Heart left ventricle (tissue), 13 donors: ENCODE measurements around the gene PRKAA2.

Experiments
- POLR2A ChIP-seq, 2 donors: fragments of 450-650 bp; IDR thresholded peaks; one replicate each; pipeline ENCODE4 v1.6.1; 2017; ENCODE audit warnings: antibody characterized with exemption in 2 of 2, mild to moderate bottlenecking in 2 of 2, moderate library complexity in 2 of 2
- TF ChIP-seq, protein P1 (sequence below), 12 donors: fragments of 200-600 bp; sonication (generic) in 4 of 12; IDR thresholded peaks; one replicate each; pipeline versions ENCODE4 v1.5.0 to v1.8.0; 2018 to 2022; ENCODE audit warnings: antibody characterized with exemption in 12 of 12, mild to moderate bottlenecking in 5 of 12
- donor health status: ischemic (EF 13 %, LVEDD 7.1; RV severe dilation, severe dysfunction).
- donor health status: DM: no; HTN: yes; CAD: no.
- donor health status: DM: no; HTN: no; CAD: no.
- donor health status: ischemic (EF 25% LVEDD 6.9; RV normal size, moderate dysfunction).
- donor health status: ischemic (EF 25% LVEDD 5.7; RV mildly dilated, moderate dysfunction).
- donor health status: ischemic (EF 35%, LVEDD 5.7; RV mildly dilated, moderate dysfunction).
- donor health status: nonischemic (EF 11% LVEDD 7.7; RV severe dilation, severe dysfunction).
- donor health status: DM: yes; HTN: yes; CAD: no.
- donor health status: PGD.
- donor health status: ischemic (EF 29% LVEDD 5.4; RV normal size, mild dysfunction).
- donor health status: nonischemic (EF 23%, LVEDD 6.1; RV moderate dilation, normal function).

DNA sequence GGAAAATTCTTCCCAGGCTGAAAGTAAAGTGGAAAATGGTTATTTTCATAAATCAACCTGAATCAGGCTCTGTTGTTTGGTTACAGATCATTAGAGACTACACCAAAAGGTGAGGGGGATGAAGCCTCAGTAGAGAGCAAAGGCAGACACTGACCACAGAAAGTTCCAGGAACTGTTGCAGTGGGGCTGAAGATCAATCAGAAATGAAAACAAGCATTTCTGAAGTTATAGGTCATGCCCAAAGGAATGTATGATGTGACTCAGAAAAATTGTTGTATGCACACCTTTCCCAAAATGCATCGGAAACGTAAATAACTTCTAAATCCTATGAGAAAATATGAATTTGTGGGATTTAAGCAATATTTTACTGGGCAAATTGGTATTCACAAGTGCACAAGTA lies 110.8 kb downstream of the PRKAA2 start:
- TF ChIP-seq POLR2A (IDR thresholded peaks at IDR 0.05): no peak
- TF ChIP-seq, protein P1, sequence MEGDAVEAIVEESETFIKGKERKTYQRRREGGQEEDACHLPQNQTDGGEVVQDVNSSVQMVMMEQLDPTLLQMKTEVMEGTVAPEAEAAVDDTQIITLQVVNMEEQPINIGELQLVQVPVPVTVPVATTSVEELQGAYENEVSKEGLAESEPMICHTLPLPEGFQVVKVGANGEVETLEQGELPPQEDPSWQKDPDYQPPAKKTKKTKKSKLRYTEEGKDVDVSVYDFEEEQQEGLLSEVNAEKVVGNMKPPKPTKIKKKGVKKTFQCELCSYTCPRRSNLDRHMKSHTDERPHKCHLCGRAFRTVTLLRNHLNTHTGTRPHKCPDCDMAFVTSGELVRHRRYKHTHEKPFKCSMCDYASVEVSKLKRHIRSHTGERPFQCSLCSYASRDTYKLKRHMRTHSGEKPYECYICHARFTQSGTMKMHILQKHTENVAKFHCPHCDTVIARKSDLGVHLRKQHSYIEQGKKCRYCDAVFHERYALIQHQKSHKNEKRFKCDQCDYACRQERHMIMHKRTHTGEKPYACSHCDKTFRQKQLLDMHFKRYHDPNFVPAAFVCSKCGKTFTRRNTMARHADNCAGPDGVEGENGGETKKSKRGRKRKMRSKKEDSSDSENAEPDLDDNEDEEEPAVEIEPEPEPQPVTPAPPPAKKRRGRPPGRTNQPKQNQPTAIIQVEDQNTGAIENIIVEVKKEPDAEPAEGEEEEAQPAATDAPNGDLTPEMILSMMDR (IDR thresholded peaks at IDR 0.05): no peak
